Glomerular visceral epithelial cell (primary cell): Measurements from ENCODE around the gene CIZ1.

Experiments
- DNase-seq: peaks from one replicate; pipeline ENCODE4 v3.0.0-alpha.2; 2016; ENCODE audit errors: extremely low spot score

CIZ1 gene

DNA sequence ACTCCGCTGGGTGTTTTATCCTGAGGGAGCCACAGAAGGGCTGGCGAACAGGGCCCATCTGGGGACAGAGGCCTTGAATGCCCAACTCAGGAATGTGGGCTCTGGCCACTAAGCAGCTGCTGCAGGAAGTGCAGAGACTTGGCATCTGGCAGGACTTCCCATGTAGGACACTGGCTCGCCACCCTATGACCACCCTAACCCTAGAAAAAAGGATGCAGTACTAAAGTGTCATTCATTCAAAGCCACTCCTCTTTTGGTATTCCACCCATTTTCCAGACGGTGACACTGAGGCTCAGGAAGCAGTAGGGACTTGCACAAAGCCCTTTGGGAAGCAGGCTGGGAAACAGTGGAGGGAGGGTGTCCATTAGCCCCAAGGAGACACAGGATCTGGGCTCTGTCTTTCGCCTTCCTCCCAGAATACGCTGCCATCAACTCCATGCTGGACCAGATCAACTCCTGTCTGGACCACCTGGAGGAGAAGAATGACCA is 28.3 kb downstream of the CIZ1 start:
- DNase-seq: no peak

DNA sequence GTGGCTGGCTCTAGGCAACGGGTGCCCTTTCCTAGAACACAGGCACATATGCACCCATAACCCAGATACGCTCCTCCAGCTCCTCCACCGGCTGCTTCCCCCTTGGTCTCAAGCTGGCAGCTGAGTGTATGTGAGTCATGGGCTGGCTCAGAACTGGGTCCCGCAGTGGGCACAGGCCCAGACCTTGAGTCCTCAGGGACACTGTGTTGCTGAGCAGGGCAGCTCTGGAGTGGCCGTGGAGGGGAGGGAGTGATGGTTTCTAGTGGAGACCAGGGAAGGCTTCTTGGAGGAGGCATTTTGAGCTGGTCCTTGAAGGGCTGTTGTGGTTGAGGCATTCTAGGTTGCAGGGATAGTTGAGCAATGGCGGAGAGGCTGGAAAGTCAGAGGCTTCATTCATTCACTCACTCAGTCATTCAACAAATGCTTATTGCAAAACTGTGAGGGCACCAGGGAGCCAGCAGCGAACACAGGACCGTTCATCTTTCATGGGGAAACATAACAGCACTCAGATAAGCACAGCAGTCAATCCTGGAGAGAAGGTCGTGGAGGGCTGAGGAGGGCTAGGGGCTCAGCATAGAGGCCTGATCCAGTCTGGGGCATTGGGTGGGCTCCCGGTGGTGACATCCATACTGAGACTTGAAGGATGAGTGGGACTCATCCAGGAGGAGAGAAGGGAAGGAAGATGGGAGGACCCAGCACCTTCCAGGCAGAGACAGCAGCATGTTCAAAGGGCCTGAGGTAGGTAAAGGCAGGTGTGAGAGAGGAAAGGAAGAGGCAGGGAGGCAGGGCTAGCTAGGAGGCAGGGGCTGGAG is 29.0 kb downstream of the CIZ1 start:
- peak; percentile 47 for DNase-seq

DNA sequence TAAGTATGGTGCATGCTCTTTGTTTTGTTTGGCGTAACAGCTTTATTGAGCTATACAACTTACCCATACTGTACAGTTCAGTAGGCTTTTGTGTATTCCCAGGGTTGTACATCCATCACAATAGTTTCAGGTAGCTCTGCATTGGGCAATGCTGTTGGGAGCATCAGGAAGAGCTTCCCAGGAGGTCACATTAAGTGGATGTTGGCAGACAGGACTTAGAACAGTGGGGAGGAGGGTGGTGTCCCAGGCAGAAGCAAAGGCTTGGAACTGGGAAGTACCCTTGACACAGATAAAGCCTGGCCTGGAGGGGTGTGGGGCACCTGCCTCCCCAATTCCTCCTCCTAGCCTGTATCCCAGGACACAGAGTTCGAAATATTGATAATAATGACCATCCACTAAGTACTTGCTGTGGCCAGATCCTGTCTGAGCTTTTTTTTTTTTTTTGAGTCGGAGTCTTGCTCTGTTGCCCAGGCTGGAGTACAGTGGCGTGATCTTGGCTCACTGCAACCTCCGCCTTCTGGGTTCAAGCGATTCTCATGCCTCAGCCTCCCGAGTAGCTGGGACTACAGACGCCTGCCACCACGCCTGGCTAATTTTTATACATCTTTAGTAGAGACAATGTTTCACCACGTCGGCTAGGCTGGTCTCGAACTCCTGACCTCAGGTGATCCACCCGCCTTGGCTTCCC is 30.0 kb downstream of the CIZ1 start:
- DNase-seq: no peak

DNA sequence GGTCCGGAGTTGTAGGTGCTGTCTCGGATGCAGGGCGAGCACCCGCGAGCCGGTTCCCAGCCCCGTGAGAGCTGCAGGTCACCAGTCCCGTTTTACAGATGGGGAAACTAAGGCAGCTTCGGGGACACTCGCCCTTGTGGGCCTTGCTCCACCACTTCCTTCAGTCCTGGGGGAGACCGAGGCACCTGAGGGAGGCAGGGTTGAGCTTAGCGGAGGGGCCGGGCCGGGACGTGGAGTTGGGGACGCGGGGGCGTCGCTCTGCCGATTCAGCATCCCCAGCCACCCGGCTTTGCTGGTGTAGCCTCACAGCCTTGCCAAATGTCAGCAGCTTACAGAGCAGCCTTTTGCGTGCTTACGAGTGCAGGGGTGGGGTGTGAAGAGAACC is 30.8 kb downstream of the CIZ1 start:
- DNase-seq: no peak

DNA sequence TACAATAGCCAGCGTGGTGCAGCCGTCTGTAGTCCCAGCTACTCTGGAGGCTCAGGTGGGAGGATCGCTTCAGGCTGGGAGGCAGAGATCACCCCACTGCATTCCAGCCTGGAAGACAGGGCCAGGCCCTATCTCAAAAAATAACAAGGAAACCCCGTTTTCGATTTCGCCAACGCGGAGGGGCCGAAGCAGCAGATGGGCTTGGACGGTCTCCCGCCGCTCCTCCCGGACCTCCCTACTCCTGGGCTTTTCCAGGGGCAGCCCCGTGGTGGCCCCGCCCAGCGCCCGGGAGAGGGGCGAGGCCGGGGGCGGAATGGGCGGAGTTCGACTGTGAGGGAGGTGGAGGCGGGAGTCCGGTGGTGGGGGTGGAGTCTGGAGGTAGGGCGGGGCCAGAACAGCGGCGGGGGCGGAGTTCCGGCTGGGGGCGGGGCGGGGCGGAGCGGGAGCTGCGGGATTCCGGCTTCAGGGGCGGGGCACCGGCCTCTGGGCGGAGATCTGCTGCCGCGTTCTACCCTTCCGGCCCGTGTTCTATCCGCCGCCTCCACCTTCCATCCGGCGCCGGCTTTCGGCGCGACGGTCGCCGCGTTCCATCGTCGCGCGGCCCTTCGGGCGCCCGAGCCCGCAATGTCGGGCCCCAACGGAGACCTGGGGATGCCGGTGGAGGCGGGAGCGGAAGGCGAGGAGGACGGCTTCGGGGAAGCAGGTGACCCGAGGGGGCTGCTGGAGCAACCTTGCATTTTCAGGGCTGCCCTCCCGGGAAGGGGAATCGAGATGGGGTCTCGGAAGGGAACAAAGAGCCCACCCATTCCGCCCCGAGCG is 31.4 kb downstream of the CIZ1 start, which contains the start of gene BBLN:
TSS of gene BBLN (plus strand) at position 482 of the 819 bp plus-strand sequence. CDS start at position 625, 143 bp downstream.
- DNase-seq: peak; percentile 97

DNA sequence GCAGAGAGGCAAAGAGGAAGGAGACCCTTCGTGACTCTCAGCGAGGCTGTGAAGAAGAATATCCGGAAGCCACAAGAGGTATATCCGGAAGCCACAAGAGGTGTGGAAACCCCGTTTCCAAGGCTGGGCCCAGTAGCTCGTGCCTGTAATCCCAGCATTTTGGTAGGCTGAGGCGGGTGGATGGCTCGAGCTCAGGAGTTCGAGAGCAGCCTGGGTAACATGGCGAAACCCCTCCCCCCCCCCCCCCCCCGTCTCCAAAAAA is 31.9 kb downstream of the CIZ1 start:
- DNase-seq: no peak

DNA sequence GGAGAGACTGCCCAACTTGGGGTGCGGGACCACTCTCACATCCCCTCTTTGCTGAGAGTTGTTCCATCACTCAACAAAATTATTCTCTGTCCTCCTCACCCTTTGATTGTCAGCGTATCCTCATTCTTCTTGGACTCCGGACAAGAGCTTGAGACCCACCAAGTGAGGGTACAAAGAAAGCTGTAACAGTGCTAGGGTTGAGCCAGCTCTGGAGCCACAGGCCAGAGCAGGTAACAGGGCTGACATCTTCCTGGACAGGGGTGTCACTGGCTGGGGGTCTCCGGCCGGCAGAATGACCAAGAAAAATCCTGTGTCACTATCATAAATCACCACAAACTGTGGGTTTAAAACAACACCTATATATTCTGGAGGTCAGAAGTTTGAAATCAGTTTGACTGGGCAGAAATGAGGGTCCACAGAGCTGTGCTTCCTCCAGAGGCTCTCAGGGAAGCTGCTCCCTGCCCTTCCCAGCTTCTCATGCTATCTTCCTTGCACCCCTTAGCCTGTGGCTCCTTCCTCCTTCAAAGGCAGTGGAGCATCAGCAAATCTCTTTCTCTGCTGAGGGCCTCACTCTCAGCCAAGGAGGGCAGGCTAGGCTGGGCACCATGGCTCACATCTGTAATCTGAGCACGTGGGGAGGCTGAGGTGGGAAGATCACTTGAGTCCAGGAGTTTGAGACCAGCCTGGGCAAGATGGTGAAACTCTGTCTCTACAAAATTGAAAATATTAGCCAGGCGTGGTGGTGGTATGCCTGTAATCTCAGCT is 35.5 kb downstream of the CIZ1 start:
- DNase-seq: no peak

DNA sequence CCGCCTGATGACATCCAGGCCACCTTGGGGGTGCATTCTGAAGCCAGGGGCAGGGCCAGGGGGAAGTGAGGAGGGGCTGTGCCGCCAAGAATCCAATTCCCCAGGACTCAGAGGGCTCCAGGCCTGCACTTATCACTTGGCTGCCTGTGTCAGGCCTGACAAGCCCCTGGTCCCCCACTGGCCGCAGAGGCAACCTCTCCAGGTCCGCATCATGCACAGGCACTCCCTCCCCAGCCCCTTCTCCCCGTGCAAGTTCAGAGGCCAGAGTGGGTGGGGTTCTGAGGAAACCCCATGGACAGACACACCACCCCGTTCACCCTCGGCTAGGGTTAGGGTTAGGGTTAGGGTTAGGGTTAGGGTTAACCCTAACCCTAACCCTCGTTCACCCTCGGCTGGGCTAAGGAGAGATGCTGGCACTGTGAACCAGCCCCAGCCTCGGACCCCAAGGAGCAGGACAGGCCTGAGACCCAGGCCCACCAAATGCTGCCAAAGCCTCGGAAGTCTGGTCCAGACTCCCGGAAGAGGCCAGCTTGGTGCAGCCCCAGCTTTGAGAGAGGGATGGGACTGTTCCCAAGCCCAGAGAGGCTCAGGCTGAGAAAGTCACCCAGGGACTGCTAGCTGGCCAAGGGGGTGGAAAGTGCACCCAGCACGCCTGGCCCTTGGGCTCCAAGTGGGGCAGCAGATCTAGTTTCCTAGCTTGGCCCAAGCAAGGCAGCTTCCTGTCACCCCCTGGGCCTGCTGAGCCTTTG is 37.3 kb downstream of the CIZ1 start:
- DNase-seq: no peak

DNA sequence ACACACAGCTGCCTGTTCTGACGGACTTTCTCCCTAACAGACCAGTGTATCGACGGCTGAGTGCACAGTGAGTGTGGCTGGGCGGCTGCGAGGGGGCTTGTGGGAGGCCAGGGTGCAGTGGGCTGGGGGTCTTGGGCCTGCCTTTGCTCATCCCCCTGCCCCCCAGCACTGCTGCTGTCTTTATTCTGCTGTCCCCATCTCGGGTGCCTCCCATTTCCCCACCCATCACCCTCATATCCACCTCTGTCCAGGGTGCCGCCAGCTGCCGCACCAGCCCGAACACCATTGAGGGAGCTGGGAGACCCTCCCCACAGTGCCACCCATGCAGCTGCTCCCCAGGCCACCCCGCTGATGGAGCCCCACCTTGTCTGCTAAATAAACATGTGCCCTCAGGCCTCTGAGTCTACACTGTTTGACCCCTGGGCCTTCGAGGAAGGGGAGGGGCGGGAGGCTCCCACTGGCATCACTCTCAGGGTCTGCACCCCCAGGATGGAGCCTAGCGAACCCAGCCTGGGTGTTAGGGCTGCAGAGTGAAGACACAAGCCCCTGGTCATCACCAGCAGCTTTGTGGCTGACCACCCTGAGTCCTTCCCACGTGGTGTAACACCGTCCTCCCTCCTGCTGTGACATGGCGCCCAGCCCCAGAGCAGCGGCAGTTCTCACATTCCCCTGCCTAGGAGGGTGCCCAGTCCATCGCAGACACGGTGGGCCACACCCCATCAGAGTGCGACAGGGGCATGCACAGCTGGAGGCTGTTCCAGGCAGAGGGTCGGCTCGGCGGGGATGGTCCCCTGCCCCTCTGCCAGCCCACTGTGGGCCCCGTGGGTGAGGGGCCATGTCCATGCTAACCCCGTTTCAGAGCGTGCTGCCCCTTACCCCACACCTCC is 38.1 kb downstream of the CIZ1 start:
- no peak for DNase-seq

DNA sequence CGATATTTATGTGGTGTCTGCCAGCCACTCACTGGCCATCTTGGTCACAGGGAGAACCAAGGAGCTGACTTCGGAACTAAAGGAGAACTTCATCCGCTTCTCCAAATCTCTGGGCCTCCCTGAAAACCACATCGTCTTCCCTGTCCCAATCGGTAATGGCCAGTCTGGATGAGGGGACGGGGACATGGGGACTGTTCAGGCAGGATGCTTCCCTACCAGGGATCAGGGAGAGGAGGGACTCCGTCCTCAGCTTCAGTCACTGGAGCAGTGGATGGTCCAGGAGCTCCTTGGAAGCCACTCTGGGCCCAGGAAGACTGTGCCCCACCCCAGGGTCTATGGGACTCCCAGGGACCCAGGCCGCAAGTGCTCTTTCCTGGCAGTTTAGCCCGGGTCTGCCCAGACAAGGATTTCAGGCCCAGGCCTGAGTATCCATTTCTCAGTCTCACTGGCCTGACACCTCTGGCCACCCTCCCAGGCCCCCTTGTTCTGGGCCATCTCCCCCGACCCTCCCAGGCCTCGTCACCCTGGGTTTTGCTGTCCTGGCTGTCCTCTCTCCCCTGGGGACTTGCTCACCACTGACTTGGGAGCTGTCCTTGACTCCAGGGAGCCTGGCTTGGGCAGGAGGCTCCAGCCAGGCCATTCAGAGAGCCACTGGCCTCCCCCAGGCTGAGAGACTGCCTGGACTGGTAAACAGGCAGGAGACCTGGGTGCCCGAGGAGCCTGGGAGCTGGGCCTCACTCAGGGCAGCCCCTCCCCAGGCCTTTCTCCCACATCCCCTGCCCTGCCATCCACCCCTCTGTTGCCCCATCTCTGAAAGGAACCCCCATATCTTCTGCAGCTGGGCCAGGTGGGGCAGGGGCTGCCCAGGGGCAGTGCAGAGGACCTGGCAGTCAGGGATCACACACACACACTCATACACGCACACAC is 39.0 kb downstream of the CIZ1 start:
- no peak for DNase-seq

DNA sequence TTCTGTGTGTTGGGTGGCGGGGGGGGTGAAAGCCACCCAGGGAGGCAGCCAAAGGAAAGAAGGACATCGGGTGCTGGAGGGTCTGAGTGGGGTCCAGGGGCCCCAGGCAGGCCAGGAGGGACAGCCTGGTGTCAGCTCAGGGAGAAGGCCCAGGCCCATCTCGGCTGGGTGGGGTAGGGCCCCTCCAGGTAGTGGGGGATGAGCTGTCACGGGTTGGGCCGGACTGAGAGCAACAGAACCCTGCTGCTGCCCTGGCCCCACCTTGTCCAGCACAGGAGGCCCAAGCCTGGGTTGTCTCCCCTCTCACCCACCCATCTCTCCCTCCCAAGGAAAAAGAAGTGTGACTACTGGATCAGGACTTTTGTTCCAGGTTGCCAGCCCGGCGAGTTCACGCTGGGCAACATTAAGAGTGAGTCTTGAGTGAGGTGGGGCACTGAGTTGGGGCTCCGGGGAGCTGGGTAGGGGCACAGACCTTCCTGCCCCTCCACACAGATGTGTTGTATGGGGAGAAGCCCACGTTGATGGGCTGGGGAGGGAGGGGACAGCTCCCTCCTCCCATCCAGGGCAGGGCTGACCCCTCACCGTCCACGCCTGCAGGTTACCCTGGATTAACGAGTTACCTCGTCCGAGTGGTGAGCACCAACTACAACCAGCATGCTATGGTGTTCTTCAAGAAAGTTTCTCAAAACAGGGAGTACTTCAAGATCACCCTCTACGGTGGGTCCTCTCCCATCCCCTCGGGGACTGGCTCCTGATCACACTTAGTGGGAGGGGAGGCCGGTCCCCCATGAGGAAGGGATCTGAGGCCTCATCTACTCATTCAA is 39.9 kb downstream of the CIZ1 start:
- DNase-seq: no peak

DNA sequence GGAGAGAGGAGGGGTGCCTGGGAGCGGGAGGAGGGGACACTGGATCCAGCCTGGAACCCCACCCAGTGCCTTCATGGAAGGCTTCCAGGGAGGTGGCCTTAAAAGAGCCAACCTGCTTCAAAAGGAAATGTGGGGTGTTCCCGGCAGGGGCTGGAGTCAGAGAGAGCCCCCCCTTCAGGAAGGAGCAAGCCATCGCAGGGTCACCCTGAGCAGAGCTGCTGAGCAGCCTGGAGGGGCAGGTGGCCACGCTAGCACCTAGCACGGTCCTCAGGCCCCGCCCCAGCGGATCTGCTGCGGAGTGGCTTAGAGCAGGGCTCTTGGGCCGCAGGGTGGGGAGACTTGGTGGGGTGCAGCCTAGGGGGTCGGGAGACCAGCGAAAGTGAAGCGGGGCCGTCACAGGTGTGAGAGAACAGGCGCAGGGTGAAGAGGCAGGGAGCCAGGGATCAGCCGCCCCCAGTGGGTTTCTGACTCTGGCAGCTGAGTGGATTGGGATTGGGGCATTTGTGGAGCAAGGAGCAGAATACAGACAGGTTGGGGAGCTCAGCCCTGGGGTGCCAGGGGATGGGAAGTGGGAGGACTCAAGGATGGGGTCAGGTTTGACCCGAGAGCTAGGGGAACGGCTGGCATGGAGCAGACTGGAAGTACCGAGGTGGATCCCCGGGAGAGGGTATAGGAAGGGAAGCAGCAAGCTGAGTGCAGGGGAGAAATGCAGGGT is 40.6 kb downstream of the CIZ1 start:
- DNase-seq: no peak

DNA sequence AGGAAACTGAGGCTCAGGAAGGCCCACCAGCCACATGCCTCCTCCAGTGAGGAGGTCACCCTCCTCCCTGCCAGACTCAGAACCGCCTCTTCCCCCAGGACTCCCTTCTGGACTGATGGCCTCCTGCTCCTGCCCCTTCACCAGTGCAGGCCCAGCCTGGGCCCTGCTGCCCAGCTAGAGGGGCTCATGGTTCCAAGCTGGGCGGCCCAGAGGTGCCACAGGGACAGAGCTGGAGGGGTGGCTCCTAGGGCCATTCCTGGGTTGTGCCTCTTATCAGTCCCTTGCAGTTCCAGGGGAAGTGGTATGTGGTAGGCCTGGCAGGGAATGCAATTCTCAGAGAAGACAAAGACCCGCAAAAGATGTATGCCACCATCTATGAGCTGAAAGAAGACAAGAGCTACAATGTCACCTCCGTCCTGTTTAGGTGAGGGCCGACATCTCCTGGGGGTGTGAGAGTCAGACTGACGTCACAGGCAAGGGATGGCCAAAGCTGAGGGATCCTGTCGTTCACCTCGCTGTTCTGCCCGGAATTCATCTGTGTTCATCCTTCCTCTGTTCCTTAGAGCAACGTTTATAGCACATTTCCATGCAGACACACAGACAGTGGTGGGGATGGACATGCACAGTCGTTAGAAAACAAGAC is 41.3 kb downstream of the CIZ1 start:
- no peak for DNase-seq

DNA sequence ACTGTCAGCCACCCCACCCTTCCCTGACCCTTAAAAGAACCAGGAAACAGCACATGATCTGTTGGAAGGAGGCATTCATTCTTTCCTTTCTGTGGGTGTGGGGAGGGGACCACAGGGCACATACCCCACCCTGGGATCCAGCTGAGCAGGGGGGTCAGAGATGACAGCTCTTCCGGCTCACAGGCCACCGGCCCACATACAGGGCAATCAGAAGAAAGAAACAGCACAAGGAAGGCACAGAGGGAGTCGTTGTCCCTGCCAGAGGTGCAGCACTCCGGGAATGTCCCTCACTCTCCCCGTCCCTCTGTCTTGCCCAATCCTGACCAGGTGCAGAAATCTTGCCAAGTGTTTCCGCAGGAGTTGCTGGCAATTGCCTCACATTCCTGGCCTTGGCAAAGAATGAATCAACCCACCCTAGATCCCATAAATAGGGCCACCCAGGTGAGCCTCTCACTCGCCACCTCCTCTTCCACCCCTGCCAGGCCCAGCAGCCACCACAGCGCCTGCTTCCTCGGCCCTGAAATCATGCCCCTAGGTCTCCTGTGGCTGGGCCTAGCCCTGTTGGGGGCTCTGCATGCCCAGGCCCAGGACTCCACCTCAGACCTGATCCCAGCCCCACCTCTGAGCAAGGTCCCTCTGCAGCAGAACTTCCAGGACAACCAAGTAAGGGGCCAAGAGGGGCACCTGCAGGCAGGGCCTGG is 42.2 kb downstream of the CIZ1 start, which contains the start of gene LCN2:
TSS of gene LCN2 (plus strand) at position 453 of the 701 bp plus-strand sequence. CDS start at position 526, 73 bp downstream.
- peak; percentile 82 for DNase-seq

DNA sequence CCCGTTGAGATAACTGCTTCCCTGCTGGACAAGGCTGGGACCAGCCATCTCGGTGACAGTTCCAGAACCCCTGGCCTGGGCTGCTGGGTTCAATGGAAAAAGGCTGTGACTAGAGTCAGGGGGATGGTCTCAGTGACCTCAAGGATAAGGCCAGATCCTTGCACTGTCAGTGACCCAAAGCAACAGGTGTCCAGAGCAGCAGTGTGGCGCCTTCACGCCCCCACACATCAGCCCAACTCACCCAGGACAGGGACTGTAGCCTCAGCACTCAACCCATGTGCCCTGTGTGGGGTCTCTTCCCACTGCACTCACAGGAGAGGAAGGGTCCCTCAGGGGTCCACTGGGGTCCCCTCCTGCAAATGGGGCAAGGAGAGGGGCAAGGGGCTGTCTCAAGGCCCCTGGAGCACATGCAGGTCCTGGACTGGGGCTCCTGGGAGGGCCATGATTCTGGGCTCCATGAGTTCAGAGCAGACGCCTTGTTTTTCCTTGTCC is 42.8 kb downstream of the CIZ1 start:
- no peak for DNase-seq

DNA sequence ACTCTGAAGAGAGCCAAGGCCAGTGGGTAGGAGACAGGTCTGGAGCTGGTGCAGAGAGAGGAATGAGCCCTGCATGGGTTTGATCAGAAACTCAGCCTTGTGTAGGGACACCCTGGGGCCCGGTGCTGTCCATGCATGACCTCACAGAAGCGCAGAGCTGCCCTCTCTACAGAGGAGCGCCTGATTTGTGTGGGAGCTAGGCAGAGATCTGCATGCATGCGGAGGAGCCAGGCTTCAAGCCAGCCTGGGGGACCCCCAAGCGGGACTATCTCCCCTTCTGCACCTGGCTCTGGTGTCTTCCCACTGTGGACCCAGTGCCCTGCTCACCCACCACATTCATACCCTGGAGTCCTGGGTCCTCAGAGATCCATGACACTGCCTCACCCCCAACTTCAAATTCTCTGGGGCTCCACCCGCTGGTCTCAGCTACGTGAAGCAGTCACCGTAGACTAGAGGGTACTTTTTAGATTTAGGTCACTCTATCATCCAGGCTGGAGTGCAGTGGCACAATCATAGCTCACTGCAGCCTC is 44.7 kb downstream of the CIZ1 start:
- no peak for DNase-seq
